HG03025 (cell line): ENCODE measurements around the gene TUBGCP2.
"Not testable (repeated sequence)": the region's sequence is repeated elsewhere in the genome, so short reads cannot be mapped to it uniquely, and the experiment has no call there.

Experiments
- ATAC-seq: cut with Tn5 transposase; IDR thresholded peaks from one replicate; pipeline ENCODE4 v1.9.1; 2021; ENCODE audit warnings: mild to moderate bottlenecking, moderate library complexity; ENCODE audit not compliant: unreplicated experiment, low FRiP score

The TUBGCP2 gene

GRCh38 chr10:133325440-133326222 lies 17.0 kb upstream of the TUBGCP2 start:
- ATAC-seq = no peak

GRCh38 chr10:133324857-133325260 lies 16.2 kb upstream of the TUBGCP2 start:
- ATAC-seq = no peak

GRCh38 chr10:133324198-133324792 lies 15.6 kb upstream of the TUBGCP2 start:
- no peak for ATAC-seq

DNA sequence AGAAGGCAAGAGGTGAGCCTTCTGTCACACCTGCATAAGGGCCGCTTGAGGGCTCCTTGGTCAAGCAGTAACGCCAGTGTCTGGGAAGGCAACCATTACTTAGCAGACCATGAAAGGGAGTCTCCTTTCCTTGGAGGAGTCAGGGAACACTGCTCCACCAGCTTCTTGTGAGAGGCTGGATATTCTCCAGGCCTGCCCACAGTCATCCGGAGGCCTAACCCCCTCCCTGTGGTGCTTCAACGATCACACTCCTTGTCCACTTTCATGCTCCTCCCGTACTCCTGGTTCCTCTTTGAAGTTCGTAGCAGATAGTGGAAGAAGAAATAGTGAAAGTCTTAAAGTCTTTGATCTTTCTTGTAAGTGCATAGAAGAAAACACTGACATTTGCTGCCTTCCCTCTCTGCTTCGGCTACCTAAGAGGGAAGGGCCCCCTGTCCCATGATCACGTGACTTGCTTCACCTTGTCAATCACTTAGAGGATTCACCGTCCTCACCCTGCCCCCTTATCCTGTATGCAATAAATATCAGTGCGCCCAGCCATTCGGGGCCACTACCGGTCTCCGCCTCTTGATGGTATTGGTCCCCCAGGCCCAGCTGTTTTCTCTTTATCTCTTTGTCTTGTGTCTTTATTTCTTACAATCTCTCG lies 13.5 kb upstream of the TUBGCP2 start:
- not testable (repeated sequence) for ATAC-seq

DNA sequence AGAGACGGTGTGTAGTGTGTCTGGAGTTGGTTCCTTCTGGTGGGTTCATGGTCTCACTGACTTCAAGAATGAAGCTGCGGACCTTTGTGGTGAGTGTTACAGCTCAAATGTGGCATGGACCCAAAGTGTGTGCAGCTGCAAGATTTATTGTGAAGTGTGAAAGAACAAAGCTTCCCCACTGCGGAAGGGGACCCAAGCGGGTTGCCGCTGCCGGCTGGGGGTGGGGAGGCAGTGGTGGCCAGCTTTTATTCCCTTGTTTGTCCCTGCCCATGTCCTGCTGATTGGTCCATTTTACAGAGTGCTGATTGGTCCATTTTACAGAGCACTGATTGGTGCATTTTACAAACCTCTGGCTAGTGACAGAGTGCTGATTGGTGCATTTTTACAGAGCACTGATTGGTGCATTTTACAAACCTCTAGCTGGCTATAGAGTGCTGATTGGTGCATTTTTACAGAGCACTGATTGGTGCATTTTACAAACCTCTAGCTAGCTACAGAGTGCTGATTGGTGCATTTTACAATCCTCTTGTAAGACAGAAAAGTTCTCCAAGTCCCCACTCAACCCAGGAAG lies 12.3 kb upstream of the TUBGCP2 start:
- ATAC-seq = not testable (repeated sequence)

DNA sequence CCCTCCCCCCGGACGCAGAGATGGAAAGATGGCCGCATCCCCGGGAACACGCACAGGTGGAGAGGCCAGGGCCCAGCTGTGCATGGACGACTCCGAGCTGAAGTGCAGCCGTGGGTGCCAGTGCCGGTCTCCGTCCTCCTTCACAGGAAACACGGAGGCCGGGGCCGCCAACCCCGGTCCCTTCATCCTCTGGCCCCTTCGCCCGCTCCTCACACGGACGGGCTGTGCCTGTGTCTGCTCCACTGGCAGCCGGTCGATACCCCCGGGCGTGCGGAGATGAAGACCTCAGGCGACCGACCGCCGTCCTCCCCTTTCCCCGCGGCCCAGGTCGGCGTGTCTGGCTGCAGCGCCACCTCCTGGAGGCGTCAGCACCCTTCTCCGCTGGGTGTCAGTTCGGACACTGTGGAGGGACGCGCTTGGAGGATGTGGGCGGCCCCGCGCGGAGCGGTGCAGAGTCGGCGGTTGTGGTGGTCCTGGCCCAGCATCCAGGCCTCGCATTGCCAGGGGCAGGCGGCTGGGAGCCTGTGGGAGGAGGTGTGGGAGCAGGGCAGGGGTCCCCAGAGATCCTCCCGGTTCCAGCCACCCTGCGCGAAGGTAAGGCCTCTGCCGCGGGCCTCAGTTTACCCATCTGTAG lies 9.9 kb upstream of the TUBGCP2 start:
- ATAC-seq = no peak

- no peak for ATAC-seq
Measured at GRCh38 chr10:133316732-133317131, 8.1 kb upstream of the TUBGCP2 start.

DNA sequence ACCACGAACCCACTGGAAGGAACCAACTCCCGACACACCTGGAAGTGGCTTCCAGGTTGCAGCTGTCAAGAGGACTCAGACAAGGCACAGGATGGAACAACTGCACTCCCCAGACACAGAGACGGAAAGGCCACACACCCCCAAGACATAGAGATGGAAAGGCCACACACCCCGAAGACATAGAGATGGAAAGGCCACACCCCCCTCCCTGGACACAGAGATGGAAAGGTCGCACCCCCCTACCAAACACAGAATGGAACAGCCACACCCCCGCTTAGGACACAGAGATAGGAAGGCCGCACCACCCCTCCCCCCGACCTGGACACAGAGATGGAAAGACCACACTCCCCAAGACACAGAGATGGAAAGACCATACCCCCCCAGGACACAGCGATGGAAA lies 7.6 kb upstream of the TUBGCP2 start:
- ATAC-seq = no peak

DNA sequence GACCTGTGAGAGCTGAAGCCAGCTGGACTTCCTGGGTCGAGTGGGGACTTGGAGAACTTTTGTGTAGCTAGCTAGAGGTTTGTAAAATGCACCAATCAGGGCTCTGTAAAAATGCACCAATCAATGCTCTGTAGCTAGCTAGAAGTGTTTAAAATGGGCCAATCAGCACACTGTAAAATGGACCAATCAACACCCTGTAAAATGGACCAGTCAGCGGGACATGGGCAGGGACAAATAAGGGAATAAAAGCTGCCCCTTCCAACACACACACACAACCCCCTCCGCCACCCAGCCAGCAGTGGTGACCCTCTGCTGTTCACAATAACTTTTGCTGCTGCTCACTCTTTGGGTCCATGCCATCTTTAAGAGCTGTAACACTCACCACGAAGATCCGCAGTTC lies 7.2 kb upstream of the TUBGCP2 start:
- no peak for ATAC-seq

GRCh38 chr10:133314911-133315310 lies 6.2 kb upstream of the TUBGCP2 start:
- no peak for ATAC-seq

DNA sequence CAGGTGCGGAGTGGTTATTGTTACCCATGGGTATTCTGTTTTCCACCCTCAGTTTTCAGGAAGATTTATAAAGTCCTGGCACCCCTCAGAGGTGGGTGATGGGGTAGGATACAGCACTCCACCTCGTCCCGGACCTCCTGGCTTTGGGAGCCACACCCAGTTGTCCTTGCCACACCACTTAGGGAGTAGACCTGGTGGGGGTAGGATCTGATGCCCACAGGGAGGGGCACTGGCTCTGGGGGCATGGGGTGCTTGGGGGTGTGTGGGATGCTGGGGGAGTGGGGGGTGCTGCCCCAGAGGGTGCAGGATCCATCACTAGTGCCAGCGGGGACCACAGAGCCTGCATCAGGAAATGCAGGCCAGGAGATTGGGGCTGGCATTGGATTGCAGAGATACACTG lies 4.5 kb upstream of the TUBGCP2 start:
- no peak for ATAC-seq

GRCh38 chr10:133312769-133313145 lies 4.1 kb upstream of the TUBGCP2 start:
- ATAC-seq = no peak

DNA sequence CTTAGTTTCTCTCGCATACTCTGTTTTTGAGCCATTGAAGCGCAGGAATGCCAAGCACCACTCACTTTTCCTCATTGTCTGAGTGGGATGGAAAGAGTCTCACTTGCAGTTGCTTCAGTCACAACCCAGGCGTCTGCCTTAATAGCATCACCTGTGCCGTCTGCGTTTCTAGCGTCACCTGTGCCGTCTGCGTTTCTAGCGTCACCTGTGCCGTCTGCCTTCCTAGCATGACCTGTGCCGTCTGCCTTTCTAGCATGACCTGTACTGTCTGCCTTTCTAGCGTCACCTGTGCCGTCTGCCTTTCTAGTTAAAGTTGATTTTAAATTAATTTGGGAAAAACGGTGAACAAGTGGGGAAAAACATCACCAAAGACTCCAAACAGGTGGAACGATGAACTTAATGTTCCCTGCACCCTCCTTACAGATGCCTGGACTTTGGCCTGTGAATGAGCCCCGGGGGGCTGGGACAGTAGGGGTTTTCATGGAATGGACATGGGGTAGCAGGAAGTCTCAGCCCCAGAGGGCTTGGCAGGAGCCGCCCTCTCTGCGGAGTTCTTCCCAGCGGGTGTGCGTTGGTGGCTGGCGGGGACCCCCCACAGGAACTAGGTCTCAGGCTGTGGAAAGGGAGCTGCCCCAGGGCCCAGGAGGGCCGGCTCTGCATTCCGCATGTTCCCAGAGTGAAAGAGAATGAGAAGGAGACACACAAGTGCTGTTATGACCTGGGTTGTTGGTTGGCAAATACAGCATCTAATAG lies 3.5 kb upstream of the TUBGCP2 start:
- ATAC-seq = no peak

GRCh38 chr10:133311570-133311969 lies 2.9 kb upstream of the TUBGCP2 start:
- ATAC-seq = no peak

DNA sequence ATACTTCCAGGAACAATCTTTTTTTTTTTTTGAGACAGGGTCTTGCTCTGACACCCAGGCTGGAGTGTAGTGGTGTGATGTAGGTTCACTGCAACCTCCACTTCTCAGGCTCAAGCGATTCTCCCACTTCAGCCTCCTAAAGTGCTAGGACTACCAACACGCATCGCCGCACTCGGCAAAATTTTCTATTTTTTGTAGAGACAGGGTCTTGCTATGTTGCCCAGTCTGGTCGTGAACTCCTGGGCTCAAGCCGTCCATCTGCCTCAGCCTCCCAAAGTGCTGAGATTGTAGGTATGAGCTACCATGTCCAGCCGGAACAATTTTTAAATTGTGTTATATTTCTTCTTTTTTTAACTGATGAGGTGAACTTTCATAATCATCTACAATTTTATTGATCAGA lies 2.1 kb upstream of the TUBGCP2 start:
- no peak for ATAC-seq

- no peak for ATAC-seq
Measured at GRCh38 chr10:133310399-133310755, 1.7 kb upstream of the TUBGCP2 start.

DNA sequence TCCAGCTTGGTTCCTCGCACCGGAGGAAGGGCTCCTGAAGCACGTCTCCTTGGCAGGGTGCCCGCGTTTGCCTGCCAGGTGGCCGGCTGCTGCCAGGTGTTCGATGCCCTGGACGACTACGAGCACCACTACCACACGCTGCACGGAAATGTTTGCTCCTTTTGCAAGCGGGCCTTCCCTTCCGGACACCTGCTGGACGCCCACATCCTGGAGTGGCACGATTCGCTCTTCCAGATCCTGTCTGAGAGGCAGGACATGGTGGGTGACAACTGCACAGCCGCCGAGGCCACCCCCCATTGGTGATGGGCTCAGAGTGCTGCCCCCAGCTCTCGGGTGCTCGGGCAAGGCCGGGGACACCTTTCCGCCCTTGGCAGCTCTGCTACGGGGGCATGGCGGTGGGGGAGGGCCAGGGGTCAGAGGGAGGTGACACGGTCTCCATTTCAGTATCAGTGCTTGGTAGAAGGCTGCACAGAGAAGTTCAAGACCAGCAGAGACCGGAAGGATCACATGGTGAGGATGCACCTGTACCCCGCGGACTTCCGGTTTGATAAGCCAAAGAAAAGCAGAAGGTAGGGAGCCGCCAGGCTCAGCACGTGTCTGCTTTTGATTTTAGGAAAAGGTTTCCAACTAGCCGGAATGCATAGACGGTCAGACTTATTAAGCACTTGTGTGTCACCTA lies 1.2 kb upstream of the TUBGCP2 start:
- no peak for ATAC-seq

- ATAC-seq = peak; percentile 50
Measured at GRCh38 chr10:133309100-133309719, 538 bp upstream of the TUBGCP2 start.

DNA sequence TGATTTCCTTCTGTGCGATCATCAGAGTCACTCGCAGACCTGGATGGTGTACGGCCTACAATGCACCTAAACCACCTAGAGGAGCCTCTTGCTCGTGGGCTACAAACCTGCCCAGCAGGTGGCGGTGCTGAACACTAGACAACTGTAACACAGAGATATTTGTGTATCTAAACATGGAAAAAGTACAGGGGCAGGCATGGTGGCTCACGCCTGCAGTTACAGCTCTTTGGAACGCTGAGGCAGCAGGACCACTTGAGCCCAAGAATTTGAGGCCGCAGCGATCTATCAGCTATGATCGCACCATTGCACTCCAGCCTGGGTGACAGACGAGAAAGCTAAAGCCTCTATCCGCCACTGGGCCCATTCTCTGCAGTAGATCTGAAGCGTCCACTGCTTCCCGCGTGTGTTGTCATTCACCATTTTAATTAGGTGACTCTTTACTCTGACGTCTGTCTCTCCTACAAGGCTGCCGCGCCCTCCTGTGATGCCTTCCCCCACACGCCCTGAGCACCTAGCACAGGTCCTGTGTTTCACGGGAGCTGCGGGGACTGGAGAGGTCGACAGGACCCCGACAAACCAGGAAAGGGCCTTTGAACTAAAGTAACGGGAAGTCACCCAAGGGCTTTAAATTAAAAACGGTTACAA lies 774 bp downstream of the TUBGCP2 start:
- ATAC-seq = peak; percentile 36
